Measurements from ENCODE around the gene KCTD17.

GRCh38 chr22:37083914-37084313, 32.4 kb downstream of the KCTD17 start:
- TF ChIP-seq, protein P1, sequence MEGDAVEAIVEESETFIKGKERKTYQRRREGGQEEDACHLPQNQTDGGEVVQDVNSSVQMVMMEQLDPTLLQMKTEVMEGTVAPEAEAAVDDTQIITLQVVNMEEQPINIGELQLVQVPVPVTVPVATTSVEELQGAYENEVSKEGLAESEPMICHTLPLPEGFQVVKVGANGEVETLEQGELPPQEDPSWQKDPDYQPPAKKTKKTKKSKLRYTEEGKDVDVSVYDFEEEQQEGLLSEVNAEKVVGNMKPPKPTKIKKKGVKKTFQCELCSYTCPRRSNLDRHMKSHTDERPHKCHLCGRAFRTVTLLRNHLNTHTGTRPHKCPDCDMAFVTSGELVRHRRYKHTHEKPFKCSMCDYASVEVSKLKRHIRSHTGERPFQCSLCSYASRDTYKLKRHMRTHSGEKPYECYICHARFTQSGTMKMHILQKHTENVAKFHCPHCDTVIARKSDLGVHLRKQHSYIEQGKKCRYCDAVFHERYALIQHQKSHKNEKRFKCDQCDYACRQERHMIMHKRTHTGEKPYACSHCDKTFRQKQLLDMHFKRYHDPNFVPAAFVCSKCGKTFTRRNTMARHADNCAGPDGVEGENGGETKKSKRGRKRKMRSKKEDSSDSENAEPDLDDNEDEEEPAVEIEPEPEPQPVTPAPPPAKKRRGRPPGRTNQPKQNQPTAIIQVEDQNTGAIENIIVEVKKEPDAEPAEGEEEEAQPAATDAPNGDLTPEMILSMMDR (IDR thresholded peaks at IDR 0.05) = no peak
- no peak for TF ChIP-seq POLR2A (IDR thresholded peaks at IDR 0.05)

All from lower leg skin (tissue), 3 donors.